KBM-7 (cell line): ENCODE data around the gene NR3C2.
A peak's percentile ranks its signal among the peaks of the same experiment; 100 is the strongest.

ENCODE experiments used
- DNase-seq: peaks from one replicate; pipeline ENCODE4 v3.0.0-alpha.2; 2015
- in situ Hi-C: fragments of 300-500 bp; cut with MboI; formaldehyde crosslinking; loops from 2 replicates; pipeline ENCODE4 v1.14.3; 2020; ENCODE audit warnings: low sequenced_read_pairs, low pct_unique_long_range_greater_than_20kb, mixed read lengths

NR3C2 gene

DNA sequence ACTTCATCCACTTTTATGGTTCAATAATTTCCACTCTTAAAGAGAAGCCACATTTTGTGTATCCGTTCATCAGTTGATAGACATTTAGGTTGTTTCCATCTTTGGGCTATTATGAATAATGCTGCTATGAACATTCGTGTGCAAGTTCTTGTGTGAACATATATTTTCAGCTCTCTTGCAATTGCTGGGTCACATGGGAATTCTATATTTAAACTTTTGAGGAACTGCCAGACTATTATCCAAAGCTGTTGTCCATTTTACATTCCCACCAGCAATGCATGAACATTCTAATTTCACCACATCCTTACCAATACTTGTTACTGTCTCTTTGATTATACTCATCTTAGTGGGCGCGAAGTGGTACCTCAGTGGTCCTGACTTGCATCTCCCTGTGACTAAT is 61.9 kb downstream of the NR3C2 start:
- in situ Hi-C loops, result no loop called here
- no peak for DNase-seq

DNA sequence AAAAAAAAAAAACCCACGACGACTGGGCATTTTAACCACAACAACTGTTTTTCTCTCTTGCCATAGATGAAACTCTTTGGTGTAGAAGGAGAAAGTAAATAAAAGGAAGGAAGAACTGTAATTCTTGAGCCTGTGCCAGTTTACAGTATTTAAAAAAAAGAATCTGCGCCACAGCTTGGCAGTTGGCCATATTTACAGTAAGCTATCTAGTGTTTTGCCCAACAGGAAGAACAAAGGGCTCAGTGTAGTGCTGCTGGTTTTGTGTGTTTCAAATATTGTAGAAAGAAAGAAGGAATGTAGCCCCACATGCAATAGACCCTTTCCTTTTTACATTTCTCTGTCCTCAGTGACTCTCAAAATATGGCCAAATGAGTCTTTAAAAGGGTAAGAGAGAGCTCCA is 66.1 kb downstream of the NR3C2 start:
- in situ Hi-C loops, result no loop called here
- peak; percentile 40 for DNase-seq

DNA sequence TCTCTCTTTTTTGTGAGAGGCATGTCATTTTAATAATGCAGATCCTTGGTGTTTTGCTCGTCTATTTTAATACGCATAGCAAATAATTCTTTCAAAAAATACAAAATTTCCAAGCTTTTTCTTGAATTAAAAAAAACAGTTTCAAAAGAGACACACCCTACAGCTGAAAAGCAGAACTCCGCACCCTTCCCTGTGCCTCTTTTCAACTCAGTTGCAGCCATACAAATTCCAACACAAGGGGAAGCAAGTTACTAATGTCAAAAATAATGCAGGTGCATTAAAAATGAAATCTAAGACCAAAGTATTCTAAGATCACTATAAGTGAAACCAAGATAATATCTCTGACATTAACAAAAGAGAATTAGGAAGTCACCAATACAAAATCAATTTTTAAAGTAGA is 66.6 kb downstream of the NR3C2 start:
- DNase-seq, result no peak
- in situ Hi-C loops, result no loop called here

DNA sequence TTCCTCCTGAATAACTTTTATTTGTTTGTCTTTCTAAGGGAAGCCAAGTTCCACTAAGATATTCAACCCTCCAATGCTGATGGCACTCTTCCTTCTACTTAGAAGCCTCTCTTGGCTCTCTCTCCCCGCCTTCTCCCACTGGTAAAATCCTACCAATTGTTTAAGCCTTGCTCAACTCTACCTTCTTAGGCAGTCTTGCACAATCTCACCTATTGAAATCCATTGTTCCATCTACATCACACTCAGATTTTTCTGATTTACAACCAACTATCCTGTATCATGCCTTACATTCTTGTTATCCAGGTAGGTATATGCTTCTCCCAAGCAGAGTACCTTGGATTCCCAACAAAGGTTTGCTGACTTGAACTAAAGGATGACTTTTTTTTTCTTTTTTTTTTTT is 69.1 kb downstream of the NR3C2 start:
- no peak for DNase-seq
- in situ Hi-C loops, result no loop called here

DNA sequence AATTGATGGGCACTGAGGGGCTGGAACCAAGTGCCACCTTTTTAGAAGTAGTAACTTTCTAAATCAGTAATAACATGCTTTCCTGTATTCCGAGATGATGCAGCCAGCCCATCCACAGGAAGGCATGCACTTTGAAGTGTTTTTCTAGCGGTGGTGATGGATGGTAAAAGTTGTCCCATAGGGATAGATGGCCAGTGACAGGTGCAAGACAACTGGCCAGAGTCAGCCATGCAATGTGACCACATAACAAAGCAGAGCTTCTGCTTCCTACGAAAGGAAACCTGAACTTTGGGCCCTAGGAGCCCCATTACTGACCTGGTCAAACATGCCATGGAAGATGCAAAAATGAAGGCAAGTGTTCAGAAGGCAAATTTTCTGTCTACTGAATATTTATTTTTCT is 72.3 kb downstream of the NR3C2 start:
- no peak for DNase-seq
- in situ Hi-C loops, result no loop called here

DNA sequence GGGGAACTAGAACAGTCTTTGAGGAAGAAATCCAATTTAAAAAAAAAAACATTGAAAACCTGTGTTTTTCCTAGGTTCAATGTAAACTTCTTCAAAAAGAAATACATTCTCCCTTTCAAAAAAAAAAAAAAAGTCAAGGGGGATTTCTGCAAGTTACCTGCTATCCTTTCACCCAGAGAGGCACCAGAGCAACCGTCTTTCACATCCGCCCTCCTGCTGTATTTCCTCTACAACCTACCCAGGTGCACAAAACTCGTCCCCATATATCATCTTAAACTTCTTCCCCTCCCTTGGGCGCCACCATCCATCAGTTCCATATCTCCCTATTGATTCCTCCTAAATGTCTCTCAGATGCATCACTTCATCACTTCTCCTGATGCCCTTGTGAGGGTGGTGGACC is 74.5 kb downstream of the NR3C2 start:
- DNase-seq, result no peak
- in situ Hi-C loops, result no loop called here

DNA sequence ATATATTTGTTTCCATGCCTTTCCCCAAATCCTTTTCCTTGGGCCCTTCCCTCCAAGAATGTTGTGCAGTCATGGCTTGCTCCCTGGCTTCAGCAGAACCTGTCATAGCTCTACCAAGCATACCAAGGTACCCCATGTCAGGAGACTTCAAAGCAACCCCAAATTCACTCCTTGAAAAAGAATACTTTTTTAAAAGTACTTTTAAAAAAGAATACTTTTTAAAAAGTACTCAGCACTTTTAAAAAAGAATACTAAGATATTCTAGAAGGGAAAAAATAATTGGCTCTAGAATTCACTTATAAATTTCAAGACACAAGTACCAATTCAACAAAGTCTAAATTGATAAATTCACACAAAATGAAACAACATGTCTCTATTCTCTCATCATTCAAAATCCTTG is 76.0 kb downstream of the NR3C2 start:
- no peak for DNase-seq
- in situ Hi-C loops, result no loop called here

DNA sequence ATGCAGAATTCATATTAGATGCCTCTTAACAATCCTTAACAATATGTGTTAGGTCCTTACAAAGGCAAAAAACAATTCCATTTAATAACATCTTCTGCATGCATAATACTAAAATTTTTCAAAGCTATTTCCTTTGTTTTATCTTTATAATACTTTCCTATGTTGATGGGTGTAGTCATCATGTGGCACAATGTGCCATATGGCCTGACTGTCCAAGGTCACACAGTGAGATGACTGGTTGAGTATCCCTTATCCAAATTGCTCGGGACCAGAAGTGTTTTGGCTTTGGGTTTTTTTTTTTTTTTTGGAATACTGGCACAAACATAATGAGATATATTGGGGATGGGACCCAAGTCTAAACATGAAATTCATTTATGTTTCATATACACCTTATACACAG is 77.7 kb downstream of the NR3C2 start:
- DNase-seq, result no peak
- in situ Hi-C loops, result no loop called here

DNA sequence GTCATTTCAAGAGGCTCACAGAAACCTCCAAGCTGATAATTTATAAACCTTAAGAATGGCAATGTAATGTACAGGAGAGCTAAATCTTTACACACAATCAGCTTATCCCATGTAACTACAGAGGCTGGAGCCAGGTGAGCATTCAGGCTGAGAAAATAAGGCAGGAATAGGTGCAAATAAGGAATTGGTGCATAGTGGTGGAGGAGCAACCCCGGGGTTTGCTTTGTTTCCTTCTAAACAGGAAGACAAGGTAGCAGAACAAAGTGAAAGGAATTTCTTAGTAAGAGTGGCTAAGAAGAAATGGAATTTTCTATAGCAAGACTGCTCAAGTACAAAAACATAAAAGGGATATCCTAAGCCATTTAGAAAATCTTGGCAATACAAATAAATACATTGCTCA is 82.4 kb downstream of the NR3C2 start:
- in situ Hi-C loops, result no loop called here
- DNase-seq, result no peak

DNA sequence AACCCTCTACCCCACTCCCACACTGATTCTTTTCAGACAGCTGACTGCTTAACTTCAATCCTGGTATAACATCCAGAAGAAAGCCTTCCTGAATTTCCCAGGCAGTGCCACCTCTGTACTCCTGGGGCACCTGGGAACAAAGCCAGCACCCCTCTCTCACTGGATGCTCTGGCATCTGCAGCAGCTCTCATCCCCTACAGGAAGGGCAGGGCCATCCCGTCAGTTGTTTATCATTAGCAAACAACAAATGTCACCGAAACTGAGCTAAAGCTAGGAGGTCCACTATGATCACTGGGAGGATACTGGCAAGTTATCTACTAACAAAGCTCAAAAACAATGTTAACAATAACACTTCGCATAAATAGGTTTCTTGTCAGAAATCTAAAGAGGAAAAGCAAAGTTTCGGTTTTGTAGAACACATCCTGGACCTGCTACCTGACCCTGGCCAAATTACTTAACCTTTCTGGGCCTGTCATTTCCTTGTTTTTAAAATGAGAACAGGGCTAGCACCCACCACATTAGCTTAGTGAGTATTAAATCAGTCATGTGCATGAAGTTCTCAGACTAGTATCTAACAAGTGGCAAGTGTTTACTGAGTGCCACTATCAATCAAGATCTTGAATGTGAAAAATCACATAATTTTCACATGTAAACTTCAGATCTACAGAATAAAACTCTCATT is 86.6 kb downstream of the NR3C2 start:
- DNase-seq, result no peak
- in situ Hi-C loops, result no loop called here

DNA sequence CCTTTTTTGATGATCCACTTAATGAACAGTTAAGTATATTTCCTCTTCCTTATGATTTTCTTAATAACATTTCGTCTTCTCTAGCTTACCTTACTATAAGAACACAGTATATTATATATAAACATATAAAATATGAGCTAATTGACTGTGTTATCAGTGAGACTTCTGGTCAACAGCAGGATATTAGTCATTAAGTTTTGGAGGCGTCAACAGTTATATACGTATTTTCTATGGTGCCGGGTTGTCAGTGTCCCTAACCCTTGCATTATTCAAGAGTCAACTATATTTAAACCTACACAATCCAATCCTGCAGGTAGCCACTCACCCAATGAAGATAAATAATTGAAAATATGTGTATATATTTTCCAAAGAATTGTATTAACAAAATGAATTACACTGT is 88.0 kb downstream of the NR3C2 start:
- no peak for DNase-seq

DNA sequence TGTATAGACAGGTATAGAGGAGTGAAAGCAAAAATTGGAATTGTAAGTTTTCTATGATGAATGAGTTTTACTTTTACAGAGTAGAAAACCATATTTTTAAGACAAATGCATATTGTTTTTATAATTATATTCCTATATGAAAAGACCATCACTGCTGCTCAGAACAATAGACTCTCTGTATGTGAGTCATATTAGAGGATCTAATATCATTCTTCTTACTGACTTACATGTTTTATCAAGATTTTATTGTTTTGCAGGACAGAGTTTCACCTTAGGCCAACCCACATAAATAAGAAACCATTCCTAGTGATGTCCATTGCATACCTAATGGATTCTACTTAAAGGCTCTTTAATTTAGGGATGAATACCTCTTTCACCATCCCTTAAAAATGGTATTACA is 88.6 kb downstream of the NR3C2 start:
- no peak for DNase-seq
- in situ Hi-C loops, result no loop called here

More for the DNA sequence above, 88.0 kb downstream of the NR3C2 start:
- in situ Hi-C loops, result no loop called here

DNA sequence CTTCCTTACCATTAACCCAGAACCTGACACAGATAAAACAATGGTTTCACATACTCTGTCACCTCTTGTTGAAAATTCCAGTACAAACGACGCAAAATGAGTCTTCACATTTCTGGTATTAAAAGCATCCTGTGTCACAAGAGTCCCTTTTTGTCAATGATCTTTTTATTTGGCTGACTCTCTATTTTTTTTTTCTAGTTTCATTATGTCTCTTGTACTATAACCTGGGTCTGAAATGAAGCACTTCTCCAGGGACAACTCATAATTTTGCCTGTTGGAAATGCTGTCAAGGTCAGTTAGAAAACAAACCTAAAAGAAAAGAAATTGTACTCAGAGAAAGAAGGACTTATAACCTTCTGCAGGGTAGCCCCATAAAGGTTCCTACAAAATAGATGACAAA is 93.1 kb downstream of the NR3C2 start:
- no peak for DNase-seq
- in situ Hi-C loops, result no loop called here

DNA sequence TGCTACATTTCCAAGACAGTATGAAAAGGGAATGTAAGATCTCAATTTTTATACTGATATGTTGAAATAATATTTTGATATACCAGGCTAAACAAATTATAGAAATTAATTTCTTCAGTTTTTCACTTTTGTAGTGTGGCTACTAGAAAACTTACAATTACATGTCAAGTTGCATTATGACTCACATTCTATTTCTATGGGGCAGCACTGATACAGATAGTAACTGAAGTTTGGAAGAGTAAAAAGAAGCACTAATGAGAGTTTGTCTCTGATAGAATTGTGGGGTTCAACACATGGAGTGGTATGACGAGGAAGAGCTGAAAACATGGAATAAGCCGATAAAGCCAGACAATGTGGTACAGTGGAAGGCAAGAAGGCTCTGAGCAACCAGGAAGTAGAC is 95.6 kb downstream of the NR3C2 start:
- in situ Hi-C loops, result no loop called here
- no peak for DNase-seq

DNA sequence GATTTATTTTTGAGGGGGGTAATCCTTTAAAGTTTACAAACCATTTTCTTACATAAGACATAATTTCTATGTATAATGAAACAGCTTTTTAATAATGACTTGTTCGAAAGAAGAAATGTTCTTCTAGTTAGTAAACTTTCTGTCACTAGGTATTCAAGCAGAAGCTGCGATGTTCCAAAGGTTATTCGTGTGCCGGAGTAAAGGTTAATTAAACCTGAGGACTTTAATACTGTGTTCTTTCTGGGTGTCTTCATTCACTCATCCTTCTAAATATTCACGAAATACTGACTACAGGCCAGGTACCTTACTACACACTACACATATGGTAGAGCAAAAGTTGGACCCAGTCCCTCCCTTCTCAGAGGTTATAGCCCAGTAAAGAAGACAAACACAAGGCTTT is 96.7 kb downstream of the NR3C2 start:
- in situ Hi-C loops, result no loop called here
- DNase-seq, result no peak

DNA sequence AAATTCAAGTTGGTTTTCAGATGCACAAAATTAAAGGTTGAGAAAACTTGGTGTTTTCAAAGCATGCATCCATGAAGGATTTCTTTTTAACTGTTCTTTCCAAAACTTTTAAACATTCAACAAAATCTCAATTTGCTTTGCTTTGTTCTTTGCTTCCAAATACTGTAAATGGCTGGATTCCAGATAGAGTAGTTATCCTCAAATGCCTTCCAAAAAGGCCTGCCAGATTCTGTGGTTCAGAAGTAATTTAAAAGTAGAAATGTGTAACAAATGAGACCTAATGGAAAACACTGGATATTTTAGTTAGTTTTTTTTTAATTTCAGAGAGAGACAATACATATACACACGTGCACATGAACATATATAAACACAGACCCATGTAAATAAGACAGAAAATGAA is 97.3 kb downstream of the NR3C2 start:
- DNase-seq, result no peak

DNA sequence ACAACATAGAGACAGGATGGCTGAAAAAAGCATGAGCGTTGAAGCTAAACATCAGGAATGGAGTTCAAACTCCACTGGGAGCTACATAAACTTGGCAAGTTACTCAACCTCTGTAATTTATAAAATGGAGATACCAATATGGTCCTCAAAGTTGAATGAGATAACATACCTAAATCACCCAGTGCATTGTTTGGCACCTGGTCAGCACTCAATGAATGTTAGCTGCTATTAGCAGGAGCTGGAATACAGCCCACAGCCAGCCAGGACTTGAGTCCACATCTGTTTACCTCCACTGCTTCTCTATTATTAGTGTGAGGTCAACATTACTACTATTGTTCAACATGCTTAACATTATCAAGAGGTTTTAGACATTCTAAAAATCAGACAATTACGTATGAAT is 97.9 kb downstream of the NR3C2 start:
- in situ Hi-C loops, result no loop called here
- DNase-seq, result no peak

More for the DNA sequence above, 97.3 kb downstream of the NR3C2 start:
- in situ Hi-C loops, result no loop called here

DNA sequence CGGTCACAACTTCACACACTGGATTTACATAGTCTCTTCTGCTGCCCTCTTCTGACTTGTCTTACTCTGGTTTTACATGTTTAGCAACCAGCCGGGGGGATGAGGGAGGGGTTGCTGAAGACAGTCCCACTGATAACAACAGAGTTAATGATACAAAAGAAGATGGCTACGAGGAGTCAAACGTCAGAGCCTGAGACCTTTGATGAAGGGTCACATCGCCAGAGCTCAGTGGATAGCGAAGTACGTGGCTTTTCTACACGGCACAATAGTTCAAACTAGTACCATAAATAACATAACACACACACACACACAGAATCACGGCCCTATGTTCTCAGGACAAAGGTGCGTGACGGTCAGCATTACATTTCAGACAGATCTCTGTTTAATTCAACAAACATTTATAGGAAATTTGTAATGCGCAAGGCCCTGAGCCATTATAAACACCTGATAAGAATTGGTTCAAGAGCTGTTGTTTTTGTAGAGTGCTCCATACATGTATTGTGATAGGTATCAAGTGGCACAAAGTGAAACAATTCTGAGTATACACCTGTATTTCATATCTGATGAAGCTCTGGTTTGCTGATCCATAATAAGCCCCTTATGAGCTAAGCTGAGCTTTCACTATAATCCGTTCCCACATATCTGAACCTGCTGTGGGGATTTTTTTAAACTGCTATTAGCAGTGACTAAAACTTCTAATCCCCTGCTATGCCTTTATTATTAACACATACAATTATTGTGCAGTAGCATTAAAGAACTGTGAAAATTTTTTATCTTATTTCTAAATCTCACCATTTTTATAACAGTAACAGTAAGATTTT is 100.0 kb downstream of the NR3C2 start:
- no peak for DNase-seq
- in situ Hi-C loops, result no loop called here

DNA sequence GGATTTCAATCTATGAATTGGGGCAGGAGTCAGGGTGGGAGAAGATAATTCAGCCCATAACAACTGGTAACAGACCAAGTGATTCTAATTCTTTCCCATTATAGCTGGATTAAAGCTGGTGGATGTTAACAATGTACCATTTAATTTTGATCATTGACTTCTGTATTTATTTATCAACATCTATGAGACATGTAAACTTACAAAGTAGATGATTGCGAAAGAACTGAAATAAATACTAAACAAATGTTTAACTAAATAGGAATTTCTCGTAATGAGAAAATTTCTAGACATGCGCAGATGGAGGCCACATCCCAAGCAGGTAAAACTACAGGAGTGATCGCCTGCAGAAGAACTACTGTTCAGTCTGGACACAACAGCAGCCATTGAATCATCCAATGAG is 107.1 kb downstream of the NR3C2 start:
- in situ Hi-C loops, result no loop called here
- no peak for DNase-seq

DNA sequence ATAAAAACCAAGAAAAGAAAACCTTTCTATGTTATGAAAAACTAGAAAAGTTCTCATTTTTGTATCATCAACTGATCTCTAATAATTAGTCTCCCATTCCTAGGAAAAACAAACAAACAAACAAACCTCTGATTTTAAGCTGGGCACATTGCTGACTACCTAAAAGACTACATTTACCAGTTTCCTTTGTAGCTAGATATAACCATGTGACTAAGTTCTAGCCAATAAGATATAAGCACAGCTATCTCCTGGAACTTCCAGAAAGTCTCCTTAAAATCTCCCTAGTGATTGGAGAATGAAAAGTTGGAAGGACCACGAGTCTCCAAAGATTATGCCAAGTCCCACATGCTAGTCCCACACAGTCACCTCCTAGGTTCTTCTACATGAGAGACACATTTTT is 108.9 kb downstream of the NR3C2 start:
- DNase-seq, result no peak
- in situ Hi-C loops, result no loop called here

DNA sequence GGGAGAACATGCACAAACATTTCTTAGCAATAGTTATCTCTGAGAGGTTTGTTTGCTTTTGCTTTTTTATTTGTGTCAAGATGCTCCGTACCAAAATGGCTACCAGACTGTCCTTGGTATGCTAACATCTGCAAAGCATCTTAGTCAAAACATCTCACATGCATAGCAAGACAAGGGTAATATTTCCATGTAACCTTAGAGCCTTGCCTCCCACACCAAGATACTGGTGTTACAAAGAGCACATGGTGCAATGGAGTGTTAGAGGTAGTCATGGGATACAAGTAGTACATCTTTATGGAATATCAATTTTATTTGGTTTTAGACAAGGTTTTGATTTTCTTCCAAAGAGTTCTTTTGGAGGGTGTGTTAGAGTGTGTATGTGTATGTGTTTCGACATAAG is 109.7 kb downstream of the NR3C2 start:
- no peak for DNase-seq
- in situ Hi-C loops, result no loop called here
